Right lobe of liver (tissue), 4 donors: Measurements from ENCODE around the gene ATXN10.

ENCODE experiments used
- POLR2A ChIP-seq: fragments of 450-650 bp; IDR thresholded peaks from one replicate; pipeline ENCODE4 v1.6.1; 2017; ENCODE audit warnings: antibody characterized with exemption, mild to moderate bottlenecking
- TF ChIP-seq, protein P1 (sequence below), 4 donors: fragments of 200-600 bp in 3 of 4; fragments of 450-650 bp in 1 of 4; IDR thresholded peaks; one replicate each; pipeline versions ENCODE4 v1.5.1 to v1.8.0; 2016 to 2022; ENCODE audit warnings: antibody characterized with exemption in 4 of 4, mild to moderate bottlenecking in 2 of 4
- donor health status: DM: no; HTN: no; CAD: no.
- donor health status: DM: no; HTN: no; CAD: no.
- donor health status: DM: no; HTN: yes; CAD: no.

DNA sequence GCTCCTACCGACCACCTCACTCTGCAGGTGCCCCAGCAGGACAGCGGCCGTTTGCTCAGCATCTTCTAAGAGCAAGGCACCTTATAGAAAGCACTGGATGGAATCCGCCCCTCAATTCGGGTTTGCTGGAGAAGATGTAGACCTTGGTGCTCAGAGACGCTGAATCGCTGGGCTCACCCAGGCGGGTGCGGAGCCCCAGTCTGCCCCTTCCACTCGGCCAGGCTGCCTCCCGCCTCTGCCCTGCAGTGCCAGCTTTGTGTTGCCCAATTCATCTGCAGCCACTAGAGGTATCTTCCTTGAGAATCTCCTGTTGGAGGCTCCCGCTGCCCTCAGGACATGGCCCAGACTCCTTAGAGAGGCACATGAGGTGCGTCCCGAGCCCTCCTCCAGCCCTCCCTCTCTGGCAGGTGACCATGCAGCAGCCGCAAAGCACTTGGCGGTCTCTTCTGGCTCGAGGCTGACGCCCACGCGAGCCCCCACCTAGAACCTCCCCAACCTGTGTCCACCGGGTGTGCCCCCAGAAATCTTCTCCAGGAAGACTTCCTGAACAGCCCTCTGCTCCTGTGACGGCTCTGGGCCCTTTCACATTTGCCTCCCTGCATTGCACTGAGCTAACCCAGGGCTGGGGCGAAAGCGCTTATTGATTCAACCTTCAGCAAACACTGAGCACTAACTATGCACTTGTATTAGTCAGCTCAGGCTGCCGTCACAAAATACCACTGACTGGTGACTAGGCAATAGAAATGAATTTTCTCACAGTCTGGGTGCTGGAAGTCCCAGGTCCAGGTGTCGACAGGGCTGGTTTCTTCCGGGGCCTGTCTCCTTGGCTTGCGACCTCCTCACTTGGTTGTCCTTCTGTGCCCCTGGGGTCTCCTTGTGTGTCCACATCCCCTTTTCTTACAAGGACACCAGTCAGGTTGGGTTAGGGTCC lies 187.9 kb downstream of the ATXN10 start:
- TF ChIP-seq, protein P1, sequence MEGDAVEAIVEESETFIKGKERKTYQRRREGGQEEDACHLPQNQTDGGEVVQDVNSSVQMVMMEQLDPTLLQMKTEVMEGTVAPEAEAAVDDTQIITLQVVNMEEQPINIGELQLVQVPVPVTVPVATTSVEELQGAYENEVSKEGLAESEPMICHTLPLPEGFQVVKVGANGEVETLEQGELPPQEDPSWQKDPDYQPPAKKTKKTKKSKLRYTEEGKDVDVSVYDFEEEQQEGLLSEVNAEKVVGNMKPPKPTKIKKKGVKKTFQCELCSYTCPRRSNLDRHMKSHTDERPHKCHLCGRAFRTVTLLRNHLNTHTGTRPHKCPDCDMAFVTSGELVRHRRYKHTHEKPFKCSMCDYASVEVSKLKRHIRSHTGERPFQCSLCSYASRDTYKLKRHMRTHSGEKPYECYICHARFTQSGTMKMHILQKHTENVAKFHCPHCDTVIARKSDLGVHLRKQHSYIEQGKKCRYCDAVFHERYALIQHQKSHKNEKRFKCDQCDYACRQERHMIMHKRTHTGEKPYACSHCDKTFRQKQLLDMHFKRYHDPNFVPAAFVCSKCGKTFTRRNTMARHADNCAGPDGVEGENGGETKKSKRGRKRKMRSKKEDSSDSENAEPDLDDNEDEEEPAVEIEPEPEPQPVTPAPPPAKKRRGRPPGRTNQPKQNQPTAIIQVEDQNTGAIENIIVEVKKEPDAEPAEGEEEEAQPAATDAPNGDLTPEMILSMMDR (IDR thresholded peaks at IDR 0.05), result no peak
- TF ChIP-seq POLR2A, result no peak
